ENCODE data around the gene TMEM163. TPM values are rescaled to one million over a fixed set of nuclear protein-coding genes. Genes with fewer than 3 reads are reported as not detected.

Gene TMEM163
- total and polyA plus RNA-seq, 9 donors = 0.24 to 3.6 (median 1.5) TPM

GRCh38 chr2:134457765-134458472 lies 260.9 kb downstream of the TMEM163 start:
- H3K27me3 ChIP-seq = no peaks in the 10 kb centered on the region
- H3K36me3 ChIP-seq = no peaks in the 10 kb centered on the region
- H3K4me3 ChIP-seq = no peak overlapping the region
- WGBS, 3 donors = 87 to 91% (median 88%) methylated on average over 18 of the region's 18 CpGs
- DNase-seq = no peak
- intact Hi-C loops (cut with DNase I) = loop anchor here in 2 of 4 donors (5.0 to 10.0 kb wide), 2 partner anchors 434 to 447 kb away; no protein-coding TSS in a partner anchor
- H3K4me1 ChIP-seq (ENCODE audit: insufficient read depth) = no peaks in the 10 kb centered on the region
- no peak for TF ChIP-seq CTCF (IDR thresholded peaks at IDR 0.05)
- TF ChIP-seq POLR2A (IDR thresholded peaks at IDR 0.05) = no peak
- no peak for TF ChIP-seq EP300 (IDR thresholded peaks at IDR 0.05)
- H3K9me3 ChIP-seq = no peaks in the 10 kb centered on the region
- no peak overlapping the region for H3K27ac ChIP-seq

GRCh38 chr2:134457353-134457752 lies 261.4 kb downstream of the TMEM163 start:
- intact Hi-C loops (cut with DNase I) = loop anchor here in 2 of 4 donors (5.0 to 10.0 kb wide), 2 partner anchors 435 to 447 kb away; no protein-coding TSS in a partner anchor
- 94 to 96% (median 95%) methylated on average over 7 of the region's 7 CpGs for WGBS, 3 donors
- Histone ChIP-seq H3K36me3 (no peaks in the 10 kb centered on the region), H3K27ac (no peak overlapping the region), H3K4me1 (ENCODE audit: insufficient read depth) (no peaks in the 10 kb centered on the region), H3K9me3 (no peaks in the 10 kb centered on the region), H3K27me3 (no peaks in the 10 kb centered on the region), H3K4me3 (no peak overlapping the region)
- no peak for TF ChIP-seq CTCF (IDR thresholded peaks at IDR 0.05)
- TF ChIP-seq POLR2A (IDR thresholded peaks at IDR 0.05) = no peak
- no peak for TF ChIP-seq EP300 (IDR thresholded peaks at IDR 0.05)
- DNase-seq = no peak

GRCh38 chr2:134455426-134455825 lies 263.4 kb downstream of the TMEM163 start:
- no peaks in the 10 kb centered on the region for H3K27me3 ChIP-seq
- no peak overlapping the region for H3K4me3 ChIP-seq
- no peak overlapping the region for H3K27ac ChIP-seq
- no peaks in the 10 kb centered on the region for H3K9me3 ChIP-seq
- intact Hi-C loops (cut with DNase I) = loop anchor here in 2 of 4 donors (5.0 to 10.0 kb wide), 2 partner anchors 437 to 449 kb away; no protein-coding TSS in a partner anchor
- no peak for DNase-seq
- TF ChIP-seq EP300 (IDR thresholded peaks at IDR 0.05) (no peak), CTCF (IDR thresholded peaks at IDR 0.05) (no peak), POLR2A (IDR thresholded peaks at IDR 0.05) (no peak)
- no peaks in the 10 kb centered on the region for H3K4me1 ChIP-seq (ENCODE audit: insufficient read depth)
- WGBS, 3 donors = 84 to 94% (median 90%) methylated on average over 10 of the region's 10 CpGs
- no peaks in the 10 kb centered on the region for H3K36me3 ChIP-seq

- no peak overlapping the region for H3K4me3 ChIP-seq
- H3K27me3 ChIP-seq = no peaks in the 10 kb centered on the region
- no peak overlapping the region for H3K27ac ChIP-seq
- H3K36me3 ChIP-seq = no peaks in the 10 kb centered on the region
- intact Hi-C loops (cut with DNase I) = loop anchor here in 2 of 4 donors (5.0 to 10.0 kb wide), 2 partner anchors 437 to 450 kb away; no protein-coding TSS in a partner anchor
- no peak for DNase-seq
- H3K9me3 ChIP-seq = no peaks in the 10 kb centered on the region
- WGBS, 3 donors = 84 to 94% (median 85%) methylated on average over 6 of the region's 6 CpGs
- no peaks in the 10 kb centered on the region for H3K4me1 ChIP-seq (ENCODE audit: insufficient read depth)
- TF ChIP-seq CTCF (IDR thresholded peaks at IDR 0.05) (no peak), POLR2A (IDR thresholded peaks at IDR 0.05) (no peak), EP300 (IDR thresholded peaks at IDR 0.05) (no peak)
Observed at GRCh38 chr2:134454931-134455330, 263.9 kb downstream of the TMEM163 start.
